C4-2B (cell line): Measurements from ENCODE around the gene VPS39.

Source experiments
- CTCF ChIP-seq: fragments of 450-650 bp; conservative IDR thresholded peaks from 2 replicates; pipeline ENCODE4 v1.5.1; 2017; ENCODE audit warnings: mild to moderate bottlenecking
- ZFX ChIP-seq: fragments of 450-650 bp; IDR thresholded peaks from 2 replicates; pipeline ENCODE4 v1.6.1; 2017

GRCh38 chr15:42232606-42233005 lies 24.5 kb upstream of the VPS39 start:
- TF ChIP-seq CTCF (no peak), ZFX (no peak)
